ENCODE data around the gene MBNL1. TPM values are rescaled to one million over a fixed set of nuclear protein-coding genes. Genes with fewer than 3 reads are reported as not detected.

Gene MBNL1
- polyA plus RNA-seq, 1 donor from 2014 or later = 12.7 TPM

DNA sequence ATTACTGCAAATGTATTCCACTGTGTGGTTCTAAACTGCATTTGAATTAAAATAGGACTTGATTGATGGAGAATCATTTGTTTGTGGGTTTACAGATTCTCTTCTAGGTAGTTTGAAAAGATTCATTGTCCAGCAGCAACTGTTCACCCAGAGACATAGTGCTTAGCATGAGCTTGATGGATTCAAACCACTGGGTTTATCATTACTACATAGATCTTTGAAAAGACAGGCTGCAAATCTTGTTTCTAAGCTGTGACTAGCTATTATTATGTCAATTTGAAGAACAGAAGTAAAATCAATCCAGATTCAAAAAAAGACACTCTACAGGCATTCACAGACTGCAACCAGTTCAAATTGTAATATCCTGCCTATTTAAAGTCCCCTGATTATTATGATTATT is 49.8 kb downstream of the MBNL1 start:
- Histone ChIP-seq H3K4me3 (ENCODE audit: low read length) (peak overlapping the region; percentile 6), H3K4me2 (ENCODE audit: low read length) (peak overlapping the region; percentile 24), H3K36me3 (ENCODE audit: insufficient read depth, low read length) (no peaks in the 10 kb centered on the region), H4K20me1 (ENCODE audit: insufficient read depth) (no peaks in the 10 kb centered on the region), H3K9me2 (ENCODE audit: insufficient read depth, low read length) (no peaks in the 10 kb centered on the region), H3K79me2 (replicated peaks; ENCODE audit: insufficient read depth, low read length) (peaks cover 24% of the 10 kb centered on the region), H2AFZ (ENCODE audit: low read depth, low read length) (no peak overlapping the region), H3K9ac (ENCODE audit: low read length) (peak overlapping the region; percentile 2), H3F3A (ENCODE audit: insufficient read depth, low read length, poor library complexity, severe bottlenecking) (peaks cover 10% of the 10 kb centered on the region), H3K27ac (ENCODE audit: low read length) (peak overlapping the region; percentile 64), H3K27me3 (ENCODE audit: insufficient read depth, low read depth, low read length) (no peaks in the 10 kb centered on the region), H3K9me3 (ENCODE audit: low read length) (no peaks in the 10 kb centered on the region)
- no peak for TF ChIP-seq EZH2 (IDR thresholded peaks at IDR 0.05; ENCODE audit: borderline replicate concordance, insufficient read depth, low read length, poor library complexity, severe bottlenecking)
- TF ChIP-seq, protein P1, sequence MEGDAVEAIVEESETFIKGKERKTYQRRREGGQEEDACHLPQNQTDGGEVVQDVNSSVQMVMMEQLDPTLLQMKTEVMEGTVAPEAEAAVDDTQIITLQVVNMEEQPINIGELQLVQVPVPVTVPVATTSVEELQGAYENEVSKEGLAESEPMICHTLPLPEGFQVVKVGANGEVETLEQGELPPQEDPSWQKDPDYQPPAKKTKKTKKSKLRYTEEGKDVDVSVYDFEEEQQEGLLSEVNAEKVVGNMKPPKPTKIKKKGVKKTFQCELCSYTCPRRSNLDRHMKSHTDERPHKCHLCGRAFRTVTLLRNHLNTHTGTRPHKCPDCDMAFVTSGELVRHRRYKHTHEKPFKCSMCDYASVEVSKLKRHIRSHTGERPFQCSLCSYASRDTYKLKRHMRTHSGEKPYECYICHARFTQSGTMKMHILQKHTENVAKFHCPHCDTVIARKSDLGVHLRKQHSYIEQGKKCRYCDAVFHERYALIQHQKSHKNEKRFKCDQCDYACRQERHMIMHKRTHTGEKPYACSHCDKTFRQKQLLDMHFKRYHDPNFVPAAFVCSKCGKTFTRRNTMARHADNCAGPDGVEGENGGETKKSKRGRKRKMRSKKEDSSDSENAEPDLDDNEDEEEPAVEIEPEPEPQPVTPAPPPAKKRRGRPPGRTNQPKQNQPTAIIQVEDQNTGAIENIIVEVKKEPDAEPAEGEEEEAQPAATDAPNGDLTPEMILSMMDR (IDR thresholded peaks at IDR 0.05; ENCODE audit: poor library complexity, severe bottlenecking) = no peak
- peak; percentile 81 for TF ChIP-seq EP300 (conservative IDR thresholded peaks at IDR 0.05; ENCODE audit: poor library complexity, severe bottlenecking)
- TF ChIP-seq RAD21 (conservative IDR thresholded peaks at IDR 0.05) = no peak
- peak; percentile 66 for TF ChIP-seq POLR2AphosphoS5 (IDR thresholded peaks at IDR 0.05)
- TF ChIP-seq SMC3 (conservative IDR thresholded peaks at IDR 0.05; ENCODE audit: poor library complexity) = no peak
- TF ChIP-seq, protein P2, sequence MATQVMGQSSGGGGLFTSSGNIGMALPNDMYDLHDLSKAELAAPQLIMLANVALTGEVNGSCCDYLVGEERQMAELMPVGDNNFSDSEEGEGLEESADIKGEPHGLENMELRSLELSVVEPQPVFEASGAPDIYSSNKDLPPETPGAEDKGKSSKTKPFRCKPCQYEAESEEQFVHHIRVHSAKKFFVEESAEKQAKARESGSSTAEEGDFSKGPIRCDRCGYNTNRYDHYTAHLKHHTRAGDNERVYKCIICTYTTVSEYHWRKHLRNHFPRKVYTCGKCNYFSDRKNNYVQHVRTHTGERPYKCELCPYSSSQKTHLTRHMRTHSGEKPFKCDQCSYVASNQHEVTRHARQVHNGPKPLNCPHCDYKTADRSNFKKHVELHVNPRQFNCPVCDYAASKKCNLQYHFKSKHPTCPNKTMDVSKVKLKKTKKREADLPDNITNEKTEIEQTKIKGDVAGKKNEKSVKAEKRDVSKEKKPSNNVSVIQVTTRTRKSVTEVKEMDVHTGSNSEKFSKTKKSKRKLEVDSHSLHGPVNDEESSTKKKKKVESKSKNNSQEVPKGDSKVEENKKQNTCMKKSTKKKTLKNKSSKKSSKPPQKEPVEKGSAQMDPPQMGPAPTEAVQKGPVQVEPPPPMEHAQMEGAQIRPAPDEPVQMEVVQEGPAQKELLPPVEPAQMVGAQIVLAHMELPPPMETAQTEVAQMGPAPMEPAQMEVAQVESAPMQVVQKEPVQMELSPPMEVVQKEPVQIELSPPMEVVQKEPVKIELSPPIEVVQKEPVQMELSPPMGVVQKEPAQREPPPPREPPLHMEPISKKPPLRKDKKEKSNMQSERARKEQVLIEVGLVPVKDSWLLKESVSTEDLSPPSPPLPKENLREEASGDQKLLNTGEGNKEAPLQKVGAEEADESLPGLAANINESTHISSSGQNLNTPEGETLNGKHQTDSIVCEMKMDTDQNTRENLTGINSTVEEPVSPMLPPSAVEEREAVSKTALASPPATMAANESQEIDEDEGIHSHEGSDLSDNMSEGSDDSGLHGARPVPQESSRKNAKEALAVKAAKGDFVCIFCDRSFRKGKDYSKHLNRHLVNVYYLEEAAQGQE (IDR thresholded peaks at IDR 0.05; ENCODE audit: borderline replicate concordance) = no peak
- no peak for TF ChIP-seq MXI1 (conservative IDR thresholded peaks at IDR 0.05; ENCODE audit: poor library complexity, severe bottlenecking)
- TF ChIP-seq TAF1 (IDR thresholded peaks at IDR 0.05; ENCODE audit: low read depth) = no peak

DNA sequence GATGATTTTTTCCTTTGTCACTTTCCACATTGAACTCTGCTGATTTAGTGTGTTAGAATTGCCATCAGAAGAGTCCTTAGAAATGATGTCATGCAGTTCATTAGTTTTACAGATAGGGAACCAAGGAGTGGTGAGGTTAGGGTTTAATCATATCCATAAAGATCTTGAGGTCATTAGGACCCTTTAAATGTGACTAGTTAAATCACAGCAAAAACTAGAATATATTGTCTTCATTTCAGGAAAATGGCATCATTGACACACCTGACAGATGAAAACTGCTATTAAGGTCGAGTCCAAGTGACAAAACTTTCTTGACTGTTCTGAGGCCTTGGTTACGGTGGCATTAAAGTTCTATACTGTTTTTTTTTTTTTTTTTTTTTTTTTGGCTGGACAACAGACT is 50.5 kb downstream of the MBNL1 start:
- Histone ChIP-seq H3K9me3 (ENCODE audit: low read length) (no peaks in the 10 kb centered on the region), H2AFZ (ENCODE audit: low read depth, low read length) (no peak overlapping the region), H3K79me2 (replicated peaks; ENCODE audit: insufficient read depth, low read length) (peaks cover 26% of the 10 kb centered on the region), H3K4me3 (ENCODE audit: low read length) (peak overlapping the region; percentile 6), H3K27ac (ENCODE audit: low read length) (peak overlapping the region; percentile 64), H3K9ac (ENCODE audit: low read length) (peak overlapping the region; percentile 2), H3K27me3 (ENCODE audit: insufficient read depth, low read depth, low read length) (no peaks in the 10 kb centered on the region), H4K20me1 (ENCODE audit: insufficient read depth) (no peaks in the 10 kb centered on the region), H3K4me2 (ENCODE audit: low read length) (peak overlapping the region; percentile 21), H3K9me2 (ENCODE audit: insufficient read depth, low read length) (no peaks in the 10 kb centered on the region), H3F3A (ENCODE audit: insufficient read depth, low read length, poor library complexity, severe bottlenecking) (peaks cover 10% of the 10 kb centered on the region), H3K36me3 (ENCODE audit: insufficient read depth, low read length) (no peaks in the 10 kb centered on the region)
- TF ChIP-seq EP300 (conservative IDR thresholded peaks at IDR 0.05; ENCODE audit: poor library complexity, severe bottlenecking) = peak; percentile 4
- TF ChIP-seq, protein P2 (IDR thresholded peaks at IDR 0.05; ENCODE audit: borderline replicate concordance) = no peak

Data from neural cell (in vitro differentiated cells).